ENCODE measurements around the gene GALNS.

Gene GALNS

DNA sequence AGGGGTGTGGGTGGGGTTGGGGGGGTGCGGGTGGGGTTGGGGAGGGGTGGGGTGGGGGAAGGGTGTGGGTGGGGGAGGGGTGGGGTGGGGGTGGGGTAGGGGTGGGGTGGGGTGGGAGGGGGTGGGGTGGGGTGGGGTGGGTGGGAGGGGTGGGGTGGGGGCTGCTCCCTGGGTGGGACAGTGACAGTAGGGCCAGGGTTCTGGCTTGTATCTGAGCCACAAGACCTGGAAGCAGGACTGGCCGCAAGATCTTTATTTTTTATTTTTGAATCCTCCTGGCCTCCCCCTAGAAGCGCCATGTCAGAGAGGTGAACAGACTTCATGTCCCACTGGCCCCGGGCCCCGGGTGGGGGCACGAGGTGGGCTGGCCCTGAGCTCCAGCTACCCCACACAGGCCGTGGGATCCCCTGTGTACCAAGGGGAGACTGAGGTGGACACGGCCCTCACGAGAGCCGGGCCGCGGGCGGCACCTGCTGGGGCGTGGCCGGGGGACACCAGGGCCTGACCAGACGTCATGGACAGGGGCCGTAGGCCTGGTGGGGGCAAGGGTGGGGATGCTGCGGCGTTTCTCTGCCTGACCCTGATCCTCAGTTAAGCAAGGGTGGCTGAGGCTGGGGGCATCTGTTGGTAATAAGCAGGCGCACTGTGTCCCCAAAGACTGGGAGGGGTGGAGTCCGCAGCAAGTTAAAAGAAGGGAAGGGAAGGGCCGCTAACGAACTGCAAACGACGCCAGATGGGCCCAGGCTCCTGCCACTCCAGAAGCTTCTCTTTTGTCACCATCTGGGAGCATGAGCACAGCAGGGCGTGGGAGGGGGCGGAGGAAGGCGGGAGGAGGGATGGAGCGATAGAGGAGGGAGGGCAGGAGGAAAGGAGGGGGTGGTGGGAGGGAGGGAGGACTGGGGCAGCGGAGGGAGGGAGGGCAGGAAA, 32.0 kb upstream of the GALNS start:
- DNase-seq (ENCODE audit: low spot score): no peak

DNA sequence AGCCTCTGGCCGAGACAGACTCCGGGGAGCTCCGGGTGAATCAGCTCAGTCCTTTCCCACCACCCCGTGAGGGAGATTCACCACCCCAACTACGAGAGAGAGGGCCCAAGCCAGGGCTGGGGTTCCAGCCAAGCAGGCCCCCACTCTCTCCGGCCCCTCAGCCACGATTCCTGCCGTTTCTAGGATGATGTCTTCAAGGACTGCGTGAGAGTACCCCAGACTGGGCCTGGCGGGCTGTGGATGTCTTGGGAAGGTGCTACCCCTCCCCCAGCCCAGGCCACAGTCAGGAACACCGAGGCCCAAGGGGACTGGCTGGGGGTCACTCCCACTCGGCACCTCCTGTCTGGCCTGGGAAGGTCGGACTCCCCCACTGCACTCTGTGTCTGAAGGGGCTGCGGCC, 31.3 kb upstream of the GALNS start:
- no peak for DNase-seq (ENCODE audit: low spot score)

DNA sequence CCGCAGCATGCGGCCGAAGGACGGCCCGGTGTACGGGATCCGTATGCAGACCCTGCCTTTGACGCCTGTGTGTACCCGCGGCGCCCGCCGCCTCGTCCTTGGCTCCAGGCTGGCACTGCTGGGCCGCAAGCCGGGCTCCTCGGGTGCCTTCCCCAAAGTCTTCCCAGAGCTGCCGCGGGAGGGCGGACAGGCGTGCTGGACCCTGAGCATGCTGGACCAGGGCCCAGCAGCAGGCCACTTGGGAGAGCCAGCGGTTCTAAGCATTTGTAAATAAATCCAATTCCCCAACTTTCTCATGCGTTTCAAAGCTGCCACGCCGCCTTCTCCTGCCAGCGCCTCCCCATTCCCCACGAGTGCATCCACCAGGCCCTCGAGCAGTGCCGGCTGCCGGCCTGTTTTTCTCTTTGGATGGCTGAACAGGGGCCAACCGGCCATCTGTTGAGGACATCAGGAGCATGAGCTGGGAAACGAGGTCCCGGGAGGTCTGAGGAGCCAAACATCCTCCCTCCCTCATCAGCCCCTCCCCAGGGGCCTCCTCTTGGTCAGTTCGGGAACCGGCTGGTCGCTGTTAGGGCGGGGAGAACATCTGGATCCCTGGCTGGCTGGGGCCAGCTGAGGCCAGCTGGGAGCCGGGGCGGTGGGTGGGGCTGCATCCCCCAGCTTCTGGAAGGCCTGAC, 30.2 kb upstream of the GALNS start:
- no peak for DNase-seq (ENCODE audit: low spot score)

DNA sequence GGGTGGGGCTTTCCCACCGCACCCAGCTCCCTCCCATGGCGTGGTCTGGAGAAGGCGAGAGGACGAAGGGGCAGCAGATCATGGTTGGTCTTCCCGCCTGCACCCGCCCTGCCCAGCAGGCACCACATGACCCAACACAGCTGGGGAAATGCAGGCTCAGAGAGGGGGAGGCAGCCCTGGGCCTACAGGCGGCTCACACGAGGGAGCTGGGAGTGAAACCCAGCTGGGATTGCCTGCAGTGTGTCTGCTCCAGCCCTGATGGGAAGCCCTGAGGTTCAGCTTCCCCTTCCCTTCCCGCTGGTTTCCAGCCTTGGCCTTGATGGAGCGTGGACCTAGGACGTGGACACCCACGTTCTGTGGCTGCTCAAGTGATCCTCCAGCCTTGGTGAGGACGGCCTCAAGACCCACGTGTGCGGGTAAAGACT, 29.7 kb upstream of the GALNS start:
- DNase-seq (ENCODE audit: low spot score): no peak

DNA sequence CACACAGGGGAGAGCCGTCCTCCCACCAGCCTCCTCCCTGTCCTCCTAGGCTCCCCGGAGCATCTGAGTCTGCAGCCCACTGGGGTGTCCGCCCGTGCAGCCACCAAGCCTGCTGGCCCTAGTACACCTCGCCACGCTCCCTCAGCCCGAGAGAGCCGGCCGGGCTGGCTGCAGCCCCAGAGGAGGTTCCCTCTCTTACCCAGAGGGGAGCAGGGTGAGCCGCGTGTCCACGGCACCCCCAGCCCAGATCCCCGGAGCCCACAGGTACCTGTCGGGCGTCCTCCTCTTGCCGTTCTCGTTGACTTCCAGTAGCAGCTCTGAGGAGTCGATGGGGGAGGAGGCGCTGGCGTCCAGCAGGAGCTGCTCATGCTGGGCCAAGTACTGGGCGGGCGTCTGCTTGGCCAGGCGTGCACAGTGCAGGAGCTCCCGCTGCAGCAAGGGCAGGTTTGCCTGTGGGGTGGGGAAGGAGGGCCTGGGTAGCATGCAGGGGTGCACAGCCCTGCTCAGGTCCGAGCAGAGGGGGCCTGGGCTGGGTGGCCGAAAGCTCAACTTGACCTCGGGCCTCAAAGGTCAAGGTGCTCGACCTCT, 29.0 kb upstream of the GALNS start:
- DNase-seq (ENCODE audit: low spot score): no peak

DNA sequence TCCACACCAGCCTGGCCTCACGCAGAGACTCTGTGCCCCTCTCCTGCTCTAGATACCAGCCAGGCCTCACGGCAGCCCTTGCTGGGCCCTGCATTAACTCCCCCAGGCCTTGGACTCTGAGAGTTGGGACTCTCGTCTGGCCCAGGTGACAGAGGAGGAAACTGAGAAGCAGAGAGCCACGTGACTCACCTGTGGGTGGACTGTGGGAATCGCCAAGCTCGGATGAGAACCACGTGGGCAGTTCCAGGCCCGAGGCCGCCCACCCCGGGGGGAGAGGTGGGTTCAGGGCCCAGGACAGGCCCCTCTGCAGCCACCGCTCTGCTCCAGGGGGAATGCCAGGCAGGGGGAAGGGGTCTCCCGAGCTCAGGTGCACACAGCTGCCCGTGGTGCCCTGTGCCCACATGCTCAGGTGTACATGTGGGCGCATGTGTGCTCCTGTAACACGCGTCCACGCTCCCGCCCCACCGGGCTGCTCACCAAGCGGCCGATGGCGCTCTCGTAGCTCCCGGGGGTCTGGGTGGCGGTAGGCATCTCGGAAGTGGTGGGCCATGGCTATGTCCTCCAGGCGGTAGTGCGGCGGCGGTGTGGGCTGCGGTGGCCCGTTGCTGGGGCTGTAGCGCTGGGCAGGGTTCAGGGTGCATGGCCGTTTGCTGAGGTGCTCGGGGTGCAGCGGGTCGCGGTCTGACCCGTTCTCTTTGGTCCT, 28.0 kb upstream of the GALNS start:
- DNase-seq (ENCODE audit: low spot score): no peak

DNA sequence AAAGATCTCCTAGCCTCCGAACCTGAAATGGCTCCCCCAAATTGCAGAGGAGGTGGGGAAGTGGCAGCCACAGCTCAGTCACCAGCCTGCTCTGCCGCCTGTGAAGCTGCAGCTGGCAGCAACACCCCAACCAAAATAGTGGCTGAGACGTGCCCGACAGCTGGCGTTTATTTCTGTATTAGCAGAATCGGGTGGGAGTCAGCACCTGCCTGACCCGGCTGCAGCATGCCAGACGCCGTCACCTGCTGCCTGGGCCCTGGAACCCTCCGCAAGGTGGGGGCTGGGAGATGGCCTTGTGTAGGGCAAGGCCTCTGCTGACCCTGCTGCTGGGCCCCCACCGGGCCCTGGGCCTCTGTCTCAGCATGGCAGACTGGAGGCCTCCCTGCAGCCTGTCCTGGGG, 27.2 kb upstream of the GALNS start:
- no peak for DNase-seq (ENCODE audit: low spot score)

DNA sequence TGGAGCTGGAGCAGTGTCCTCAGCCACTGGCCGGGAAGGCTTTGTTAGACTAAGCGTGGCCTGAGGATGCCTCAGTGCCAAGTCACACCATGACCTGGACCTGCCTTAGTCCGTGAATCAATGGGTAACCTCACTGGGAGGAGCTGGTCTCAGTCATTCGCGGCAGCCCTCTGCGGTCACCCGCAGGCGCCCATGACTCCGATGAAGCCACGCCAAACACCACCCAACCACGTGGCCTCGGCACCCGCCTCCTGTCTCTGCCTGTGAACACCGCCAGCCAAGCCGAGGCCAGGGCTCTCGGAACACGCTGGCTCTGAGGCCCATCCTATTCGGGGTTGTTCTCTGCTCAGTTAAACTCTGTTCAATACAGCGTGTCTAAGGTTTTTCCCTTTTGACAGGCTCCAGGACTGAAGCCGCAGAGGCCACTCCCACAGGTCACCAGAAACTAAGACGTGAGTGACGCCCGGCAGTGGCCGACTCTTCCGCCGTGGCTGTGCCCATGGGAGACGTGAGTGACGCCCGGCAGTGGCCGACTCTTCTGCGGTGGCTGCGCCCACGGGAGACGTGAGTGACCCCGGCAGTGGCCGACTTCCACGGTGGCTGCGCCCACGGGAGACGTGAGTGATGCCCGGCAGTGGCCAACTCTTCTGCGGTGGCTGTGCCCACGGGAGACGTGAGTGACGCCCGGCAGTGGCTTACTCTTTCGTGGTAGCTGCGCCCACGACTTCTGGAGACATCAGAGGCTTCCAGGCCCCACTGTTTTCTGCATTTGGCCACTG, 26.6 kb upstream of the GALNS start:
- DNase-seq (ENCODE audit: low spot score): no peak

DNA sequence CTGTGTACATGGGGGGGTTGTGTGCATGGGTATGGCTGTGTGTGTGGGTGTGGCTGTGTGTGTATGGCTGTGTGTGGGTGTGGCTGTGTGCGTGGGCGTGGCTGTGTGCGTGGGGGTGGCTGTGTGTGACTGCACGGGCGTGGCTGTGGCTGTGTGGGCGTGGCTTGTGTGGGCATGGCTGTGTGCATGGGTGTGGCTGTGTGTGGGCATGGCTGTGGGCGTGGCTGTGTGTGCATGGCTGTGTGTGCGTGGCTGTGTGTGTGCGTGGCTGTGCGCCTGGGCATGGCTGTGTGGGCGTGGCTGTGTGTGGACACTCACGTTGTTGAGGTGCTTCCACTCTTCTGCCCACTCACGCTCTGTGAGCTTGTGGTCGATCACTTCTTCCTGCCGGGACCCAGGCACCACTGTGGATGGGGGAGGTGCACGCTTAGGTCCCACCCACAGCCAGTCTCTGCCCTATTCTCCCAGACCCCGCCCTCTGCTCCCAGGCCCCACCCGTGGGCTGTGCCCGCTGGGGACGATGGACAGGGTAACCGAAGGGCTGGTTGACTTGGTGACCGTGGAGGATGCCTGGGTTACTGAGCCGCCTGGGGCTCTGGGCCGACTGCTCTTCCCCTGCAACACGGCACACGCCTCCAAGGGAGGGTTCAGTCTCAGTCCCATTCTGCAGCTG, 25.7 kb upstream of the GALNS start:
- DNase-seq (ENCODE audit: low spot score): peak; percentile 68

DNA sequence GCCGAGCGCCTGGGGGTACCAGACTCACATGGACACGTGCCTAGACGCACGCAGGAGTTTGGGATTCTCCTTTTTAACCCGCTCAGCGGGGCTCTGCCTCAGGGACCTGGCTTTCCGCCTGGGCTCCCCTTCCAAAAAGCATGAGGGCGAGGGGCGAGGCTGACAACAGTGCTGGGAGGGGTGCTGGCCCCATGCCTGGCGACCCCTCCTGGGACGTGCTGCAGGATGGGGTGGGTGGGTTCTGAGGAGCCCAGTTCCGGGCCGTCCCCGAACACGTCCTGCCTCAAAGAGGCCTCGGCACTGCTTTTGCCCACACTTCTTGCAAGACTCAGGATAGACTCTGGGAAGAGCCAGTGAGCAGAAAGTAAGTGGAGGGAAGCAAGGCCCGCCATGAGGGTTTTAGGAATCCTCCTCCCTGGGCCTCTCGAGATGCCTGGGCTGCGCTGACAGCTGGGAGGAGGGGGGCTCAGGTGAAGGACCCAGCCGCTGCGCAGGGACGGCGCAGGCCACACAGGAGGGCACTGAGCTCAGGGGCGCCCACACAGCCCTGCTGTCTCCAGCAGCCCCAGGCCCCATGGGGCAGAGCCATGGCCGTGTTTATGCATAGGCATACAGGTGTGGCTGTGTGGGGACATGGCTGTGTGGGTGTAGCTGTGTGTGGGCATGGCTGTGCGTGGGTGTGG, 25.1 kb upstream of the GALNS start:
- DNase-seq (ENCODE audit: low spot score): no peak

DNA sequence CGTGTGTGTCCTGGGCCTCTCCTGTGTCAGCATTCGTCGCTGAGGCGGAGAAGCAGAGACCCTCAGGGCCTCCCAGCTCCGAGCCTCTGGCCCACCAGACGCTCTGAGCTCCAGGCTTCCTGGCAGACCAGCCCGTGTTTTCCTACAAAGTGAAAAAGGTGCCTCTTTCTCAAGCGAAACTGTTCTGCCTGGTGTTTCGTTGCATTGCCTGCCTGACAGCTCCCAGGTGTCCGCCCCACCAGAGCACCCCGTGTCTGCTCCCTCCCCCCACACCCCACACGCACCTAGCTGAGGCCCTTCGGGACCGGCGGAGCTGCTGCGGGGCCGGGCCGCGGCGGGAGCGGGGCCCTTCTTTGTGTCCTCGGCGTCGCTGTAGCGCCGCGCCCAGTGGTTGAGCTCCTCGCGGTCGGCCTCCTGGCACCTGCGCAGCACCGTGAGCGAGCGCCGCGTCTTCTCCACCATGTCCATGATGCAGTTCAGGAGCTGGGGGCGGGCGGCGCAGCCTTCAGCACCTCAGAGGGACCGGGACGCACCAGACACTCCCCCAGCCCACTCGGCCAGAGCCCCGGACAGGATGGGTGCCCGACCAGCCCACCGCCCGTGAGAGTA, 24.4 kb upstream of the GALNS start:
- DNase-seq (ENCODE audit: low spot score): no peak

DNA sequence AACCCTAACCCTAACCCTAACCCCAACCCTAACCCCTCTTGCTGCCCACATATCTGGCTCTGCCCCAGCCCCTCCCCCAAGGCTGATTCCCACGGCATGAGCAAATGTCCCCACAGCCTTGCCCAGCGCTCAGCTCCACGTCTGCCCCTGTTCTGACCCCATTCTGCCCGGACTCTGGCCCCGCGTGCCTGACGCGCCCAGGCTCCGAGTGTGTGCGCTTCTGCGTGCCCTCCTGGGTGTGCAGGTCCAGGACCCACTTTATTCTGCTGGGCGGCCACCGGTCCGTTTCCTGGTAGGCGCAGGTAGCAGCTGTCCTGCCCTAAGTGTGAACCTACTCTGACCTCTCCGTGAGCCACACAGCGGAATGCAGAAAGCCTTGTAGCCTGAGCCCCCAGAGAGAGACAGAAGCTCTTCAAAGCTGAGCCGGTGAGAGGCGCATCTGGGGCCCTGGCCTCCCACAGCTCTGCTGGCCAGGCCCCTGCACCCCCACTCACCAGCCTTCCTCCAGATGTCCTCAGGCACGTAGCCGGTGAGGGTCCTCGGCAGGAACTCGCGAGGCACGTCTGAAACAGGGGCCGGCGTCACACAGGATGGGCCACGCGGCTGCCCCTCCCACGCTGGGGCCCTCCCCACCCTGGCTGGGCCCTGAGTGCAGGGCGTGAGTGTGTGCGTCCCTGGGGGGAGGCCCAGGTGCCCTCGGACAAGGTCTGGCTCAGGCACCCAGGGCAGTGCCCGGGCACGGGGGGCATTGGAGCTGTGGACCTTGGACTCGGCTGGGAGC, 23.7 kb upstream of the GALNS start:
- no peak for DNase-seq (ENCODE audit: low spot score)

DNA sequence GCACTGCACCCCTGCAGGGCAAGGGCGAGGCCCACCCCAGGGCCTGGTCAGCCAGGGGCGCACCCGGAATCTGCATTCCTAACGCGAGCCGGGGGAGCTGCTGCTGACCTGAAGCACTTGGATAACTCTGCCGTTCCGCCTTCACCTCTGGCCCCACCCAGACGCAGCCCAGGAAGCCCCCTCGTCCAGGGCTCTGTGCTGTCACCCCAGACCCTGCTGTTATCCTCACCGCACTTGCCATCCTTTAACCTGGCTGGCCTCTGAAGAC, 23.0 kb upstream of the GALNS start:
- DNase-seq (ENCODE audit: low spot score): no peak

DNA sequence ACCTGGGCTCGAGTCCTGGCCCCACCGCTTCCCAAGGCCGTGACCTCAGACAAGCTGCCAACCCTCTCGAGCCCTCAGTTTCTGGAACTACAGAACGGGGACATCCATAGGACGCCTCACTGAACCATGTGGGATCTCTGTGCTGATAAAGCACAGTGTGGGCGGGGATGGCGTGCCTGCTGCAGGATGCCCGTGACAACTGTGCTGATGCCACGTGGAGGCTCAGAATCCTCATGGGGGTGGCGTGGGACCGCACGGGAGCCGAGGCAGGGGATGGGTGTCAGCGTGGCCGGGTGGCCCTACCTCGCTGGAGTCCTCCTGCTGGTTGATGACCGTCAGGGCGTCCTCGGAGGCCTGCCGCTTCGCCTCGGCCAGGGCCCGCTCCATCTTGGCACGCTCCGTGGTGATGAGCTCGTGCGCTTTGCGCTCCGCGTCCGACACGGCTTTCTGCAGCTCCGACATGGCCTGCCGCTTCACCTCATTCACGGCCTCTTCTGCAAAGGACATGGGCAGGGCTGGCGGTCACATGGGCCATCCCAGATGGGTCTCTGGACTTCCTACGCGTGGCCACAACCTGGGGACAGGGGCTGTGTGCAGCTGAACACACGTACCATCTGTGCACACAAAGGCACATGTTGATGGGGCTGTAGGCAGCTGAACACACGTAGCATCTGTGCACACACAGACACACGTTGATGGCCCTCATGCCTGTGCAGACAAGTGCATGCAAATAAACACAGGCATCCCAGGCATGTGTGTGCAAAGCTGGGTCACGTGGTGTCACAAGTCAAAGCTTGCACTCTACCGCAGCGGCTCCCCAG, 22.4 kb upstream of the GALNS start:
- DNase-seq (ENCODE audit: low spot score): no peak

DNA sequence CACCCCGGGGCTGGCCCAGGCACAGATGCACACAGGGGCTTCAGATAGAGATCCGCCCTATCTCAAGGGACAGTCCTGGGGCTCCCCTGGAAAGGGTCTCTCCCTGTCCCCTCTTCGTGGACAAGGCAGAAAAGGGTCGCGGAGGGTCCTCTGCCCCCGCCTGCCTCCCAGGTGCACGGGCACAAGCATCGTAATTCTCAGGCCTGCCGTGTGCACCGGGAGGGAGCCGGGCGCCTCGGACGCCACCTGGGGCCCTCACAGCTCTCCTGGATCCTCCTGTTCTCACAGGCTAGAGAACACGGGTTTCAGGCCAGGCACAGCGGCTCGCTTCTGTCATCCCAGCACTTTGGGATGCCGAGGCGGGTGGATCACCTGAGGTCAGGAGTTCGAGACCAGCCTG, 21.6 kb upstream of the GALNS start:
- no peak for DNase-seq (ENCODE audit: low spot score)

DNA sequence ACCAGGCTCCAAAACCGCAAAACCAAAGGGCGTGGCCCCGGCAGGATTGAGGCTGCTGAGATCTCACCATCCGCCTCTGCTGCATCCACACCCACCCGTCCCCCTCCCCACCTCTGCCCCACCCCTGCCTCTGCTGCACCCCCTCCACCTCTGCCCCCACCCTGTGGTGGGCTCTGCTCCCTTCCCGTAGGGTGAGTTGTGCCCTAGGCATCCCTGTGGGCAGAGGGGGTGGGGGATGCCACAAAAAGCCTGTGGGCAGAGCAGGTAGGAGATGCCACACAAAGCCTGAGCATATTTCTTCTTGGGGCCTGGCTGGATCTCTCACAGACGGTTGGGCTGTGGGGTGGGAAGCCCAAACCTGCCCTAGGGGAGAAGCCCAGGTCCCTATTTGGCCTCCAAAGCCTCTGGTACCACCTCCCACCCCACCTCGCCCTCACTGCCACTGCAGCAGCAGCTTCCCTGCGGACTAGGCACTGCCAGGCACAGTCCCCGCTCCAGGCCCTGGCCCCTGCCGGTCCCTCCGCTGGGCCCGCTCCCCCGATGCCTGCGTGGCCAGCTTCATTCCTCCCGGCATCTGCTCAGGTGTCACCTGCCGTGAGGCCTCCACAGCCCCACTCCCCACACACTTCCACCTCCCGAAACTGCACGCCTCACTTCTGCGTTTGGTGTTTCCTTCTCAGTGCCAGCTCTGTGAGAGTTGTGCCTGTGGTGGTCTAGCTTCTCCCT, 21.0 kb upstream of the GALNS start:
- no peak for DNase-seq (ENCODE audit: low spot score)

DNA sequence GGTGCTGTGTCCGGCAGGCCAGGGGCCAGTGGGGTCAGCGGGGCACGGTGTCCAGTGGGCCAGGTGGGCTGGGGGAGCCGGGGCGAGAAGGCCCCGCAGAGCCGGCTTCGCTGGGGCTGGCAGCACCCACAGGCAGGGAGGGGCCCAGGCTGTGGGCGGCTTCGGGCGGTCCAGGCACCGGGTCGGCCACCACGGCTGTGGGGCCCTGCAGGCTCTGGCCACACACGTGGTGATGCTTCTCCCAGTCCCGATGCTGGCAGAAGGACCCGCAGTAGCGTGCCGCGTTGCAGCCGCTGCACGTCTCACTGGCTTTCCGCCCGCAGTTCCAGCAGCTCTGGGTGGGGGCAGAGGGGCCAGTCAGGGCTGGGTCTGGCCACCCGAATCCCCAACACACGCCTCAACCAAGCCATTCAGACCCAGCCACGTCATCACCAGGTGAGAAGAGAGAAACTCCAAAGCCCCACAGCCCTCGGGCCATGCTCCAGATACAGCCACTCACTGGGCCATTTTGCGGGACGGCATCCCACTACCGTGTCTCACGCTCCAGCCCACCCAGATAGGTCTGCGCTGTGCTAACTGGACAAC, 20.3 kb upstream of the GALNS start:
- no peak for DNase-seq (ENCODE audit: low spot score)

Data from NAMALWA (cell line).